Measurements from ENCODE around the gene SPATA21.
A peak's percentile ranks its signal among the peaks of the same experiment; 100 is the strongest.

Gene SPATA21

DNA sequence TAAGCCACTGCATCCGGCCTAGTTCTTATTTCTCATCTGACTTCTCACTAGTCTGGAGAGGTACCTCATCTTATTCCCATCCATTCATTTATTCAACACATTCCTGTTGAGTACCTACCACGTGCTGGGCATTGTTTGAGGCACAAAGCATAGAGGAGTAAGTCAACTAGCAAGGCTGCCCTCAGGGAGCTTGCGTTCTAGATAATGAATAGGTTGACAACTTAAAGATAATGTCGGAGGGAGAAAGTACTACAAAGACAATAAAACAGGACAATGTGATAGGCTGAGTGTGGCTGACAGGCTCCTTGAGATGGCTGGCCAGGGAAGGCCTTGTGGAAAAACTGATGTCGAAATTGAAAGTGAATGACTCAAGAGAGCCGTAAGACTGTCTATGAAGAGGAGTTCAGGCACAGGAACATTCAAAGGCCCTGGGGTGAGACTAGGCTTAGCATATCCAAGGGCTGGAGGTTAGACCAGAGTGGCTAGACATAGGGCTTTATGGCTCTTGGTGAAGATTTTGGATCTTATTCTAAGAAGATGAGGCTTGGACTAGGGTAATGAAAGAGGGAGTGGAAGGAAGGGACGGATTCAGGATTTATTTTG, 18.3 kb downstream of the SPATA21 start:
- DNase-seq = no peak

- DNase-seq = no peak
Measured at GRCh38 chr1:16413191-16413590, 24.0 kb downstream of the SPATA21 start.

DNA sequence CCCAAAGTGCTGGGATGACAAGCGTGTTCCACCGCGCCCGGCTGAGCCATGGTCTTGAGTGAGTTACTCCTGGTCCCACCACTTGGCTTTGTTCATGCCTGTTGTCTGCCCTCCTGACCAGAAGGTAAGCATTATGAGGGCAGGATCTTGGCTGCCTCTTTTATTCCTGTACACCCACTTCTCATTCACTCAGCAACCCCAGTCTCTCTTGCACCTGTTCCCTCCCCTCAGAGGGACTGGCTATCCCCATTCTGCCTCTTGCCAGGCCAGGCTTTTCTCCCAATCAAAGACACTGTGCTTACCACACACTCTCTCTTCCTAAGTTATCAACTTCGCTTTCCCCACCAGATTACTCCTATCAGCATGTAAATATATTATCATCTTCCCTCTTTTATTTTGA, 26.4 kb downstream of the SPATA21 start:
- no peak for DNase-seq

DNA sequence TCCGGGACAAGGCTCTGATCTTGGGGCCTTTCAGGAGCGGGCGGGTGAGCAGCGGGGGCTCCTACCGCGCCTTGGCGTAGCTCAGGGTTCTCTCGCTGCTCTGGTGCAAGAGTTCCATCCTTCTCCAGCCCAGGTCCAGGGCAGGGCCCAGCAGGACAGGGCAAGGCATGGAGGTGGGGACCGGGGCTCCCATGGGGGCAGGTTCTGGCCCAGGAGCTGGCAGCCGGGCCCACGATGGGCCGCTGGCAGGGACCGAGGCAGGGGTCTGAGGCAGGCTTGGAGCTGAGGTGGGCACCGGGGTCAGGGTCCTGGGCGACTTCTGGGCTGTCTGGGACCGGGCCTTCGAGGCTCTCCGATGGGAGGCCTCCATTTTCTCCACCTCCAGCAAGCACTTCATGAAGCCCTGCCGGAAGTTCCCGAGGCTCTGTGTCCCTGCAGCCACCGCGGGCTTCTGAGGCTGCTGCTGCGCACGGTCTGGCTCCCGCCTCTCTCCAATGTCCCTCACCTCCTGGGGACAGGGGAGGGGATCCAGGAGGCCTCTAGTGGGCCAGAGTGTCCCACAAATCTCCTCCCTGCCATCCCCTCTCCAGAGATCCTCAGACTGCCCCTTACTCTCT, 27.6 kb downstream of the SPATA21 start:
- no peak for DNase-seq

GRCh38 chr1:16406868-16407267, 30.4 kb downstream of the SPATA21 start:
- DNase-seq = no peak

- no peak for DNase-seq
Measured at GRCh38 chr1:16405441-16405840, 31.8 kb downstream of the SPATA21 start.

DNA sequence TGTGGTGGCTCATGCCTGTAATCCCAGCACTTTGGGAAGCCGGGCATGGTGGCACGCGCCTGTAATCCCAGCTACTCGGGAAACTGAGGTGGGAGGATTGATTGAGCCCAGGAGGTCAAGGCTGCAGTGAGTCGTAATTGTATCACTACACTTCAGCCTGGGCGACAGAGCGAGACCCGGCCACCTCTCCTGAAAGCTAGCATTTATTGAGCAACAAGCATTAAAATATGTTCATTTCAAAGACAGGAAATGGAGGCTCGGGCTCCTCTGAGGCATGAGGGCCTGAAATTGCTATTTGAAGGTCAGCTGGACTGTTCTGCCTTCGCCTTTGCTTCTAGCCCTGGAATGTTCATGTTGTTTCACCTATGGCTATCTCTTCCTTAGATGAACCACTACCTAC, 34.5 kb downstream of the SPATA21 start:
- DNase-seq = no peak

- DNase-seq = no peak
Measured at GRCh38 chr1:16398371-16398953, 38.8 kb downstream of the SPATA21 start.

DNA sequence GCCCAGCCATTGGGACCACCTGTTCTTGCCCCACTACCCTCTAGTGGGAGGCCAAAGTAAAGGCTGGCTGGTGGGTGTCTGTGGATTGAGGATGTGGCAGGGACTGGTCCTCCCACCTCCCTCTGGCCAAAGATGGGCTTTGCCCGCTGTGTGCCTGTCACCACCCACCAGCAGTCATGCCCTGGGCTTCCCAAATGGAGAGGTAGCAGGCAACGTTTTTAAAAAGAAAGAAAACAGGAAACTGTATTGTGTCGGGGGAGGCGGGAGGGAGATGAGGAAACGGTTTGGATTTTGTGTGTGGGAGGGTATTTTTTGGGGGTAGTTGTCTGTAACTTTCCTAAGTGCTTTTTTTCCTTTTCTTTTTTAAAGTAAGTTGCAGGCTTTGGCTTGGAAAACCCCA, 40.1 kb downstream of the SPATA21 start:
- no peak for DNase-seq

DNA sequence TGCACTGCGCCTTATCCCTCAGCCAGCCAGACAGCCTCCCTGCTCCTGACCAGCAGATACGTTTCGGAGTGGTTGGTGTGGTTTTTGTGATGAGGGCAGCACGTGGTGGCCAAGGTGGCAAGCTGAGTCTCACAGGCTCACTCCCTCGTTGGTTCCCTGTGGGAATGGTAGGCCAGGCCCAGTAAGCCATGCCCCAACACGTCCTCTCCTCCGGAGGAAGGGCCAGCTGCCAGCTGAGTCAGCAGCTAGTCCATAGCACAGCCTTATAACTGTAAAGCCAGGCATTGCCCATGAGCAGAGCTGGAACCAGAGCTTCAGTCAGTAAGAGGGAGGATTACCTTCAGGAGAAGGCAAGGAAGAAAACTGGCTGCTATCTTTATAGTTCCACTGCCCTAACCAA, 40.6 kb downstream of the SPATA21 start:
- peak; percentile 17 for DNase-seq

- no peak for DNase-seq
Measured at GRCh38 chr1:16394977-16395376, 42.2 kb downstream of the SPATA21 start.

GRCh38 chr1:16393570-16394521, 43.4 kb downstream of the SPATA21 start:
- DNase-seq = no peak

DNA sequence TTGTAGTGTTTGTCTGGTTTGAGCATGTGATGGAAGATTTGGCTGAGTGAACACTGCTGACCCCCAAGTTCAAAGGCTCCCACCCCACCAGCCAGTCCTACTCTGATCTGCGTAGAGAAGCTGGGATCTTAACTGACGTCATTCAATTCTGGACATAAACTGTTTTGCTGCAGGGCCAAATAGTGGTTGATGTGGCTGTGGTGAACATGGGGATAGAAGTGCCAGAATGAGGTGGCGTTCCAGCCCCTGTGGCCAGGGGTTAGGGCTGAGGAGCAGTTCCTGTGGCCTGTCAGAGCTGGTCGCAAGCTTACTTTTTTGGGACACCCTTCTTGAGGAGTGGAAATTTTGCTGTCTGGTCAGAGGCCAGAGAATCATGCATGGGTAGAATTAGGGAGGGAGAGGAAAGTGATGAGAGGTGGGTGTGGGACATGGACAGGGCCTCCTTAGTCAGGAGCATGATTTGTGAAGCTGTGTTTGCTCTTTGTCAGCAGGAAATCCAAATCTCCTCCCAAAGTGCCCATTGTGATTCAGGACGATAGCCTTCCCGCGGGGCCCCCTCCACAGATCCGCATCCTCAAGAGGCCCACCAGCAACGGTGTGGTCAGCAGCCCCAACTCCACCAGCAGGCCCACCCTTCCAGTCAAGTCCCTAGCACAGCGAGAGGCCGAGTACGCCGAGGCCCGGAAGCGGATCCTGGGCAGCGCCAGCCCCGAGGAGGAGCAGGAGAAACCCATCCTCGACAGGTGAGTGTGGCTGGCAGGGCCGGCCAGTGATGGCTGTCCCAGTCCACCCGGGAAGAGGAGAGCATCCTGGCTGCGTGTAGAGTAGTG, 44.3 kb downstream of the SPATA21 start:
- DNase-seq = no peak

GRCh38 chr1:16391411-16391810, 45.8 kb downstream of the SPATA21 start:
- no peak for DNase-seq

DNA sequence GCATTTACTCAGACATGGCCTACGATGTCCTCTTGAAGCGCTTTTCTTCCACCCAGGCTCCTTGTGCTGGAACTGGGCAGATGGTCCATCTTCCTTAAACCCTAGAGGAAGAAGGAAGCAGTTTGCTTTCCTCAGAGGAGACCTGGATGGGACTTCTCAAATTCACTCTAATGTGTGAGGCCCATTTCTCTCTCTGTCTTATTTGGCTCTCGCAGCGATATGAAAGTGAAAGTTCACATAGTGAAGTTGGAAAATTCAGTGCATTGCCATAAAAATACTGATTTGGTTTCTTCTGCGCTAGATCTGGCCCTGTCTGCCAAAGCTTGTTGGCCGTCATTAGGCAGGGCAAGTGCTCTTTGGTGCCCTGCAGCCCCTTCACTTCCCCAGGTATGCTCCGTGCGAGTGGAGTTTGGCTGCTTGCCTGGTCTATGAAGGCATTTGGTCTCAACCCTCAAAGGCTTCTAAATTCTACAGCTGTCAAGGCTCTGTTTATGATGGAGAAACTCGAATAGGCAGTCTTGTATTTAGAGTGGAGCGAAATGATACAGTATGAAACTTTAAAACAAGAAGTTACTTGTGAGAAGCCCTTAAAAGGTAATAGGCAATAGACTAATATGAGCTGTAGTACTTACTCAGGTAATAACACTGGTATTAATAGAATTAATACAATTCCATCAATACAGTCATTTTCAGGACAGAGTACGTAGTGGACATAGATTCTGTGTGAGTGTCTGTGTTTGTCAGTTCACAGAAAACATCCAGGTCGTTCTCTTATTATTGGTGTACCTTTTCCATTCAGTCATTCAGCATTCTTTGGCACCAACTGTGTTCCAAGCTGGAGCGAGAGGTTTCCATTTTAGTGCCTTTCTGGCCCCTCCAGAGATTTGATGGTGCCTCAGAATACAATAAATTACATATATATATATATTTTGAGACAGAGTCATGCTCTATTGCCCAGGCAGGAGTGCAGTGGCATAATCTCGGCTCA, 49.7 kb downstream of the SPATA21 start:
- DNase-seq = peak; percentile 92

- no peak for DNase-seq
Measured at GRCh38 chr1:16386454-16387113, 50.6 kb downstream of the SPATA21 start.

DNA sequence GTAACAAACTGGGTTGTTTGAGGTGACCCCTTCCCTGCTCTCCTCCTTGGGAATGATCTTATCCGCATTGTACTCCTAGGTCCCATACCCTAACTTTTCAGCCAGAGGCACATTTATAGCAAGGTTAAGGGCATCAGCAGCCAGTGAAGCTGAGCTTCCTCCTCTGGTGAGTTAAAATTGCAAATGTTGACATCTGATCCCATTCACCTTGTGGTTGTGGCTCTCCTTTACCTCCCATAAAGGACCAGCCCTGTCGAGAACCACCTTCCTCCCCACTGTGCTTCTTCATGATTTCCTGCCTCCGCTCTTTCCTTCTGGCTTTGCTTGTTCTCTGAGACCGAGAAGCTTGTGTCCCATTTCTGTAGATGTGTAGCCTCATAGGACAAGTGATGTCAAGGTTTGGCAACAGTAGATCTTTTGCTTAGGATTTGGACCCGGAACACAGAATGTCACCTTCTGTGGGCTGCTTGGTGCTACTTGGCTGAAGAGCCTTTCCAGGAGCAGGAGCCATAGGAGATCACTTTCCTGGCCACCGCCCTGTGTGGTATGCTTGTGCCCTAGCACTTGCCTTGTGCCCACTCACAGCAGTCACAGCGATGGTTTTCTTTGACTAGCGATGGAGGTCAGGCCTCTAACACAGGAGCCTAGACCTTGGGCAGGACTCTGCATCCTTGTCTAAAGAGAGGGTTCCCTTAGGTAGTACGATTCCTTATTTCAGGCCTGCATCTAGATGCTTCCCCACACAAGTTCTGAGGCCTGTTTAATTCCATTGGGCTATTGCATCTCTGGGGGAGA, 51.4 kb downstream of the SPATA21 start:
- no peak for DNase-seq

DNA sequence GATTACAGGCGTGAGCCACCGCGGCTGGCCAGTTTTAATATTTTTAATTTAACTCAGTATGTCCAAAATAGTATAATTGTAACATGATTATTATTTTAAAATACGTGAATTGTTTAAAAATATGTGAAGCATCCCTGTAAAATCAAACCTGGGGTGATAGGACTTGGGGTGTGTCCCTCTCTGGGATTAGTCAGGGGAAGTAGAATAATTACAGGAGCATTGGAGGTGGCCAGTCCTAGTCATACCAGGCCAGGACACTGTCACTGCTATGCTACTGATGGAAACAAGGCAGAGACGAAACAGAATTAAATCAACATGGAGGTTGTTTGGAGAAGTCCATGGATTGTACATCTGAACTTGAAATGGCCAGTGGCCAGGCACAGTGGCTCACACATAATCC, 53.3 kb downstream of the SPATA21 start:
- no peak for DNase-seq

- DNase-seq = no peak
Measured at GRCh38 chr1:16380868-16381267, 56.4 kb downstream of the SPATA21 start.

DNA sequence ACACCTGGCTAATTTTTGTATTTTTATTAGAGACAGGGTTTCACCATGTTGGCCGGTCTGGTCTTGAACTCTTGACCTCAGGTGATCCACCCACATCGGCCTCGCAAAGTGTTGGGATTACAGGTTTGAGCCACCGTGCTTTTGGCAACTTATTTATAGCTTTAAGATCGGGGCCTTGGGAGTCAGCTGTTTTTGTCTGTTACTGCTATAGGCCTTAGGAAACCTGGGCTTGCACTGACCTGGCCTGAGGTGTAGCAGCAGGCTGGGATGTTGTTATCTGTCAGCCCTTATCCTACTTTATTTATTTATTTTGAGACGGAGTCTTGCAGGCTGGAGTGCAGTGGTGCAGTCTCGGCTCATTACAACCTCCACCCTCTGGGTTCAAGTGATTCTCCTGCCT, 58.8 kb downstream of the SPATA21 start:
- no peak for DNase-seq
